Stimulated activated CD4-positive, alpha-beta T cell treated with anti-CD3 and anti-CD28 coated beads, TNF-alpha, amount 100 ng/mL, for 1 hour (primary cell): ENCODE measurements around the gene CFAP58.

ENCODE experiments used
- DNase-seq, 3 donors: peaks; one replicate each; pipeline ENCODE4 v3.0.0-alpha.2; 2020; ENCODE audit warnings: low read depth in 3 of 3, low spot score in 1 of 3

Gene CFAP58

DNA sequence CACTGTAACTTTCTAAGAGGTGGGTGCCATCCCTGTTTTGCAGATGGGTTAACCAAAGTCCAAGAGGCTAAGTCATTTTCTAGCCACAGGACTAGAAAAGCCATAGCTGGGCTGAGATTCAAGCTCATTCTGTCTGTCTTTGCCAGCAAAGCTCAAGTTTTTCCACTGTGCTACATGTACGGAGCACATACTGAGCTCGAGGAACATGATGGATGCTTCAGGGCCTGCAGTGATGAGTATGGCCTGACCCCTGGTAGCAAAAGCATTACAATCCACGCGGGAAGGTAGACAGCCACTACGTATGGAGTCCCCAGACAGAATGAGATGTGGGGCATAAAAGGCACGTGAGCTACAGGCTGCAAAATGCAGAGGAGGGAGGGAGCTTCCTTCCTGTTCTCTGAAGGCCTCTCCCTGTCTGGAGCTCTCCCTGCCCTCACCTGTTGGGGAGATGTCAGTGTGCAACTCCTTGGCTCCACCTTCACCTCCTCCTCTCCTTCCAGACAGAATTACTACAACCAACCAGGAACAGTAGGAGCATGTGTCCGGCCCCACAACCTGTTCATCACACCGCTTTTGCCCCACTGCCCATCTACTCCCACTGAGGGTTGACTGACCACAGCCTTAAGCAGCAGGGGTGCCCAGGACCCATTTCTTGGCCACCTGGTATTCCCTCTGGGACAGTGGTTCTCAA, 31.8 kb upstream of the CFAP58 start:
- DNase-seq: no peak

DNA sequence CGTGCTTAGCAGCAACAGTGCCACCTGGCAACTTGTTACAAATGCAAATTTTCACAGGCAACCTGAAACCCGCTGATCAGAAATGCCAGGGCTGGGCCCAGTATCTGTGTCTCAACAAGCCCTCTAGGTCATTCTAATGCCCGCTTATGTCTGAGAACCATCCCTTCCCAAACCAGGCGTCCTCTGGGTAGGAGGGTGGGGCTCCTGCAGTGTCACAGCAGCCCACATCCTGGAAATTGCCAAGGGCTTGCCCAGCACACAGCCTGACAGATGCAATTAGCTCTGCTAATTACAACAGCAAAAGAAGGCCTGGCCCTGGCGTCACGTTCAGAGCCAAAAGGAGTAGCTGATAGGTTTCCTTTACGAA, 31.2 kb upstream of the CFAP58 start:
- DNase-seq: no peak

DNA sequence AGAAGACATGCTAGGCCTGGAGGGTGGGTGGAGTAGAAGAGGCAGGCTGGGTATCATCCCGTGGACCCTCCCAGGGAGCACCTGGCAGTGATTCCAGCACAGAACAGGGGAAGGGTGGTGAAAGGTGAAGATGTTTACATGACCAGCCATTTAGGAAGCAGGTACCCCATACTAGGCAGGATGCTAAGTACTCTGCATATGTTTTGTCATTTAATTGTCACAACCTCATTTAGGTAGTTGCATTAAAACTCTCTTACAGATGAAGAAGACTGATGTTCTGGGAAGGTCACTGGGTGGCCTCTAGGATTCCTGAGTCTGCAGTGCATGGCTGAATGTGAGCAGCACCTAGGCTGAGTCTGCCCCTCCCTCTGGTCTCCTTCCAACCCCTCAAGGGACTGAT, 30.5 kb upstream of the CFAP58 start:
- DNase-seq: no peak

DNA sequence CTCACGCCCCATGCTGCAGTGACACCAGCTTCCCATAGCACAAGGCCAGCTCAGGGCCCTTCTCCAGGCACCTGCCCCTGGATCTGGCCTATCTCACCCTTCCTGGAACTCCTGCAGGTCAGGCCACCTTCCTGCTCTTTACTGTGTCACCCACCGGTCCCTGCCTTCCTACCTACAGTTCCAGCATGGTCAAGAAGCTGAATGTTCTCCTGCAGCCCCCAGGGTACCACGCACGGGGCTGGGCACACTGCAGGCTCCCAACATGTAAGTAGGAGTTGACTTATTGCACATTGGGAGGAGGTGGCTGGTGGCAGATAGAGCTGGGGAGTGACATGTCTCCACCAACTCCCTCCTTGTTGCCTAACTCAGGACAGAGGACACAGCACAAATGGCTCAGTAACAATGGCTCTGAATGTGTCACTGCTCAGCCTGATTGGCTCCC, 29.9 kb upstream of the CFAP58 start:
- no peak for DNase-seq

DNA sequence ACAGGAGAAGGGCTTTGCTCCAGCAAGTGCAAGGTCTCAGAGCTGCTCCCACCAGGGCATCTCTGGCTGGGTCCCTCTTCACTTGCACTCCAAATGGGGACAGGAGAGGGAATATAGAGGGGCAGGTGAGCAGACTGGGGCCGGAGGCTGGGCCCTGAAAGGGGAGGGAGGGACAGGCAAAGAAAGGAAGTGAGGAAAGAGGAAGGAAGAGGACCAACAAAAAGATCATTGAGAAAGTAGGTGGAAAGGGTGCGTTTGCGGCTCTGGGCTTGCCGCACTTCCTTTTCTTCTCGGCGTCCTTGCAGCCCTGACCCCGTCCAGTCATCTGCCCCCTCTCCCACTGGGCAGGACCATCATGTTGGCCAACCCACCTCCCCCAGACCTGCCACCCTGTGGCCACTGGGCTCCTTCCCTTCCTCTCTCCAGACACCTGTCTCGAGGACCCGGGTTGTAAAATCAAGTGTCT, 29.4 kb upstream of the CFAP58 start:
- DNase-seq: no peak

DNA sequence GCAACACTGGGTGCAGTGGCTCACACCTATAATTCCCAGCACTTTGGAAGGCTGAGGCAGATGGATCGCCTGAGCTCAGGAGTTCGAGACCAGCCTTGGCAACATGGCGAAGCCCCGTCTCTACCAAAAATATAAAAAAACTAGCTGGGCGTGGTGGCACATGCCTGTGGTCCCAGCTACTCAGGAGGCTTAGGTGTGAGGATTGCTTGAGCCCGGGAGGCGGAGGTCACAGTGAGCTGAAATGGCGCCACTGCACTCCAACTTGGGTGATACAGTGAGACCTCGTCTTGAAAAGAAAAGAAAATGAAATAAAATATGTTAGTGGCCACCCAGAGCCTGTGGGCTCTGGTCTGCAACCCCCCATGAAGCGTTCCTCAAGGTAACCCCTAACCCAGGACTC, 28.7 kb upstream of the CFAP58 start:
- no peak for DNase-seq

DNA sequence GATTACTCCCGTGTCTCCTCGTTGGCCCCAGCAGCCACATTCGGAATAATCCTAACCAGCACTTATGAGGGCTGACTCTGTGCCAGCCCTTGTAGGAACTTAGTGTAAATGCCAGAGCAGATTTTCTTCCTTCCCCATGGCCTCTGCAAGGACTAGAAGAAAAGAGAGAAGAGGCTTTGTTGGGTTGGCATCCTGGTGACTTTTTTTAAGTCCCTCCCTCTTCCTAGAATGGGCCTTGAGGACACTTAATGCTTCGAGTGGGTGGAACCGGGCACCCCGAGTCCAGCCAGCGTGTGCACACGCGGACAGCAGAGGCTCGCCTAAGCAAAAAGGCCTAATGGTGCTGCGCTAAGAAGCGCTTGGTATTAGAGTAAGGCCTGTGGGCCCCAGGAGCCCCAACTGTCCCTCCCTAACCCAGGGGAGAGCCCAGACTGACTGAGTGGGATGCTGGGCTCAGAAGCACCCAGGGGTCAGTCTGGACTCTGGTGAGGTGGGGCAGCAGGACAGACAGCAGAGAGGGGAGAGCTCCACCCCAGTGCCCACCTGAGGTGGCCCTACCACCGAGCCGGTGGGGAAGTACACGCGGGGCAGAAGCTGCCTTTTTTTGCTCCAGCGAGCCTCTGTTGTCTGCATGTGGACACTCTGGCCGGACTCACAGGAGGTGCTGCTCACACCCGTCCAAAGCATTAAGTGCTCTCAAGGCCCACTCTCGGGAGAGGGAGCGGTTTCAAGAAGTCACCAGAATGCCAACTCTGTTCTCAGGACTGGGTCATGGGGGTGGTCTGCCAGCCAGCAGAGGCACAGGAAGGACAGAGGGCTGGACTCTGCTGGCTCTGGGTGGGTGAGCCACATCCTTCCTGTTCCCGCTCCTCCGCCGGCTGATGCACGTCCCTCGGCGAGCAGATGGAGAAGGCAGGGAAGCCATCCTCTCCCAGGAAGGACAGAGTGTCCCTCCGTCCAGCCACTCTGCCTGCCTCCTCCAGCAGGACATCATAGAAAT, 27.9 kb upstream of the CFAP58 start:
- DNase-seq: no peak

DNA sequence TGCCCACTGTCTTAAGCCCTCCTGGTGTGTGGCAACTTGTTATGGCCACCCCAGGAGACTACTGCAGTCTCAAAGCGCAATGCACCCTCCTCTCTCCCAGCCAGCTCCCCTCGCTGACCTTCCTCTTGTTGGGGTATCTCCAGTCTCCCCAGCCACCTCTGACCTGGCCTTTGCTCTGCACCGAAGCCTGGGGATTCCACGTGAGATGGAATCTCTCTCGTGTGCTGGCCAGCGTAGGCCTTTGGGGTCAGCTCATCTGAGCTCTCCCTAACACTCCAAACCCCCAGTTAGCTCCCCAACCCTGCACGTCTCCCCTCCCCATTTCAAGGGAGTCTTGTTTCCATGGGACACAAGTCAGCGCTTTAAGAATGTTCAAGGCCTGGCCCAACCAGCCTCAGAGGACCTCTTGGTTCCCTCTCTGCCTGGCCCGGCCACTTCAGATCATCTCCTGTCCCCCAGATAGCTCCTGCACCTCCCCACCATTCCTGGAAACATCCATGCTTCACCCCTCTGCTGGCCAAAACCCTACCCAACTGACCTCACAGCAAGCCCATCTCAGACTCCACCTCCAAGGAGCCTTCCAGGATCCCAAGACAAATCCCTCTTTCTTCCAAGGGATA, 26.5 kb upstream of the CFAP58 start:
- DNase-seq: no peak

DNA sequence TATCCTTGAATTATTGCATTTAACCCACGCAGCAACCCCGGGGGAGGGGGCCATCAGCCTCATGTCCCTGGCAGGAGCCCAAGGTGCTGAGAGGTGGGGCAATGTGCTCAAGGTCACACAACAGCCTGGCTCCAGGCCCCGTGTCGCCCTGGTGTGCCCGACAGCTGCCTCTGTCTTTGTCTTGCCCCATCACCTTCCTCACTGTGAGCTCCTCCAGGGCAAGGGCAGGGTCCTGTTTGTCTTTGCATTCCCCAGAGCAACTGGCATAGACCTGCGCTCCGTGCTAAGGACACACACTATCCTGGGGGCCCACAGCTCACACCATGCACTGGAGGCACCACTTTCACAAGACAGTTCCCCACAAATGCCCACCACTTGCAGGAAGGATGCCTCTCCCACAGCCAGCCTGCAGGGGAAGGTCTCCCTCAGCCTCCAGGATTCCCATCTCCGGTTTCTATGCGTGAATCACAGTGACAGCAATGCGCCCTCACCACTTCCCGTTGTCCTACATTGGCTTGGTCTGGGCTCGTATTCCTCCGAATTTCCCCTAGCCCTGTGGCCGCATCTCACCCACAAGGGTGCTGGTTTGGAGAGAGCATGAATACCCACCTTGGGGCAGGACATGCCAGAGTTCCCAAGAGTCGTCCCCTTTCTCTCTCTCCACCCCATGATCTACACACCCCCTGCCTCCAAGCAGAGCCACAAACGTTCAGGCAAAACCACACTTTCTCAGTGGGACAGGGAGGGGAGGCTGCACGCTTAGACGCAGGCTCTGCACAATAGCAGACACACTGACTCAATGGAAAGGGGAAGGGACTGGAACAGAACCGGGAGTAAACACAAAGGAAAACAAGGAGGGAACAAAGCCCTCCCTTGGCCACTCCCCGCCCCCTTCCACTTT, 25.6 kb upstream of the CFAP58 start:
- no peak for DNase-seq

DNA sequence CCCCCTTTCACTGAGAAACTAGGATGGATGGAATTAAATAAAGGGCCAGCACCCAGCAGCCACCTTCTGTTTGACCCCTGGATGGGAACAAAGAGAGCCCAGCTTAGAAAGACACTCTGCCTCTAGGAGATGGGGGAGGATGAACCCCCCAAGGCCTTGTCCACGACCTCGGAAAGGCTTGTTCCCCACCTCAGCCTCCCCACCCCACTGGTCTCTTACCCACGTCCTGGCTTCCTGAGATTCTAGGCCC, 25.1 kb upstream of the CFAP58 start:
- no peak for DNase-seq

DNA sequence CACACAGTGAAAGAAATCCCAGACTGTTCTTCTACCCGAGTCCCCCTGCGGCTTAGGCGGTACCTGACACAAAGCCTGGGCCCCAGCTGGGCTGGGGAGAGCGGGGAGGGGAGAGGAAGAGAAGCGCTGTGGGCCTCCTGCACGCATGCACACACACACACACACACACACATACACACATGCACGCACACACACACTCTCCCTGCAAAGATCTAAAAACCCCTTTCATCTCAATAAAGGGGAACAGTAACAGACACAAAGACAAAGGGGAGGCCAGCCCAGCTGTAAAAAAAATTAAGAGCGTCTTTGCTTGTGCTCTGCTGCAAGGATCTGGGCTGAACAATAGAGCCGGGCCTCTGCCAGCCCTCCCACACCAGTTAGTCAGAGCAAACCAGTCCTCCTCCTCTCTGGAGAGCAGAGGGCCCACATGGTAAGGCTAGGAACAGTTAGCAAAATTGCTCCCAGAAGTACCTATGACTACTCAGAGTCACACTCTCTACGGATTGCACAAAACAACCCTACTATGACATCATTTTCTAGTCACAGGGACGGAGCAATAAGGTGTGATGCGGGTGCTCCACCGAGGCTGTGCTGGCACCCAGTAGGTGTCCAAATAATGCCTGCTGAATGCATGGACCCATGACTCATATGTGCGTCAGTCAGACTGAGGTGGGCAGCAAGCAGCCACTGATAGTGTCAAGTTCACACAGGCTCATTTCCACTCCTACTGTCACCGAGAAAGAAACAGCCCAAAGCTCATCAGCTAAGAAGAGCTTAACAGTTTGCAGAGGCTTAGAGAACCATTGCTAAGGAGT, 24.5 kb upstream of the CFAP58 start:
- peak in 2 of 3 donors; percentile 39 to 45 for DNase-seq

DNA sequence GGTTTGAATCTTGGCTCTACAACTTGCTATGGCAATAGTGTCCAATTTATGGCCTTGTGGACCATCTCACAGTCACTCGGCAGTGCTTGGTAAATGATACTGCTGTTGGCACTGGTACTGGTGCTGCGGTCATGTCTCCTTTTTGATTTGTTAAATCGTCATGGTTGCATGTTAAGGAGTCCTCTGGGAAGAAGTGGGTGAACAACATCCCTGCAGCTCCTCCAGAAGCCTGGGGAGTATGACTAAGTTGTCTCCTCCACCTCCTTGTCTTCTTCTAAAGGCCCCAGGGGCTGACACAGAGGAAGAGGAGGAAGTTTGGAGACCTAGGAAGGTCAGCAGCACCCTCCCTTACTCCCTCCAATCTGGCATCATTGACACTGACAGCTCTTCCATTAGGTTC, 23.9 kb upstream of the CFAP58 start:
- no peak for DNase-seq

DNA sequence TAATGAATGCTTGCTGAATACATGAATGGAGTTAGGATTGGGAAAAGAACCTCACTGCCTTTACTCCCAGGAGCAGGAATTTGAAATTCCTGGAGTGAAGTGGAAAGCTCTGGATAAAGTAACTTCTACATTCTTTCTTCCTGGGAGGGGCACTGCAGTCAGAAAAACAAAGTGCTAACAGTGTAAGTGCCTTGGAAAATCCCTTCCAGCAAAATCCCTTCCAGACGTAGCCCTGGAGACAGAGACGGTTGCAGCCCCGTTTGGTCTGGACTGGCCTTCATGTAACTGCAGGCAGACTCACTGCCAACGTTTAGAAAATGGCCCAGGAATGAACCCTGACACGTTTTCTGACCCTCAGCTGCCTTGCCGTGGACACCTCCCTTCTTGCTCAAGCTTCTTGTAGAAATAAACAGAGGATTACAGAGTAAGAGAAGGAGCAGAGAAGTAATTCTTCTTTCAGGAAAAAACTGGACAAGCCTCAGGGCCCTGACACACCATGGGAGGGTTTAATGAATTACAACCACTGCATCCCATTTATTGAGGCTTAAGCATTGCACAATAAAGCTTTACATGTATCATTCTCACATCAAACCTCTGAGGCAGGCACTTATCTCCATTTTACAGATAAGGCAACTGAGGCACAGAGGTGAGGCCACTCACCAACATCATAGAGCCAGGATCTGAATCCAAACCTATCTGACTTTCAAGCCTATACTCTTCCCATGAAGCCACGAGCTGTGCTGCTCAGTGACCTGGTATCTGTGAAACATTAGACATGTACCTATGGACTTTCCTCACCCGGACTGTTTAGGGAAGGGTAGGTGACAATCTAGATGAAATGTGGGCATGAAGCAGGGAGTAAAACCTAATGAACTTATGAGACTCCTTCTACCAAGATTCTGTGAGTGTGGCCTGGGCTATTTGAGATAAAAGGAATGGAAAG, 23.2 kb upstream of the CFAP58 start:
- no peak for DNase-seq

DNA sequence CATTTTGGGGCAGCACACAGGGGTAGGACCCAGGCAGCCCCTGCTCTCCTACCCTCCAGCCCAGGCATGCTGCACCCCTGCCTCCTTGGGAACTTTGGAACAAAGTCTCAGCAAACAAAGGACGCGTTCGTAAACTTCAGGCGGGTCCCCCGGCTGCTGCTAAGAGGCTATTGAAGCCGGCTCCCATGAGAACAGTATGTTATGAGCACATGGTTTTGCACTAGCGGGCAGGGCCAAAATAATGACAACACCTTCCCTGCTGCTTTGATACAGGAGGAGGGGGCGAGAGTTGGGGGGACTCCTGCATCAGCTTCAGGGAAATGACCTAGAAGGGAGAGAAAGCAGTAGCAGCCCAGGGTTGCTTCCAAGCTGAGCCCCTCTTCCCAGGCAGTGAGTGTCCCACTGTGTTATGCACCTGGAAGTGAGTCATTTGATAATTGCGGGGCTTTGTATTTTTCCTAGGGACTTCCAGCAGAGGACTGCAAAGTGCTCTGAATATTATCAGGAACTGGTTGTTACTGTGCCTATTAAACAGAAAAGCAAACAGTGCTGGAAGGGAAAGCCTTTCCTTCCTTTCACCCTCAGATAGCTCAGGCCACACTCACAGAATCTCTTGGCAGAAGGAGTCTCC, 22.3 kb upstream of the CFAP58 start:
- no peak for DNase-seq

DNA sequence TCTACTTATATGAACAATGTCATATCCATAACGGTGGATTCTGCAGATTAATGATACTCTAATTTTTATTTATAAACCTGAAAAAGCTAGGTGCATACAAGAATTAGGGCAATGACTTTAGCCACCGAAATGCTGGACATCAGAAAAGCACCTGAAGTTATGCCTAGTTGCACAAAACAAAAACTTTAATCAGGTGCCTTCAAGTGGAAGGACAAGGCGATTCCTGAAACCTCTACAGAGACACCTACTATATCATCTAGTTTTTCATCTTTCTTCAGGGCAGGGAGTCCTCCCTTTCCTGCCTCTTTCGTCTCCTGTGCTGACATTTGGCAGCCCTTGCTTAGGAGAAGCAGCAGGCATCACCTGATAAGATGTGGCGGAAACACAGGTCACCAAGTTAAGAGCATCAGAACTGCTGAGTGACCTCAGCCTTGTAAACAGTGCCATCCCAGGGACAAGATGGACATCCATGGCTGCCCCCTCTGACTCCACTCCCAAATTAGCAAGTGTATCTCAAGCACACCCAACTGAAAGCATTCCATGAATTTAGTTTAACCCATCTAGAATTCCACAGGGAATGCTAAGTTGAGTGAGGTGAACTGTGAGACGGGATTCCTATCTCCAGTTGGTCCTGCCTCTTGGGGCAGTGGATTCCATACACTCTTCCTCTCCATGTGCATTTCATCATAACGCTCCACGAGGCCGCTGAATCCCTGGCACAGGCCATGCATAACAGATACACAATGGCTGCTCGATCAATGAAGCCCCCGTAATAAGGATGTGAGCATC, 21.2 kb upstream of the CFAP58 start:
- no peak for DNase-seq

DNA sequence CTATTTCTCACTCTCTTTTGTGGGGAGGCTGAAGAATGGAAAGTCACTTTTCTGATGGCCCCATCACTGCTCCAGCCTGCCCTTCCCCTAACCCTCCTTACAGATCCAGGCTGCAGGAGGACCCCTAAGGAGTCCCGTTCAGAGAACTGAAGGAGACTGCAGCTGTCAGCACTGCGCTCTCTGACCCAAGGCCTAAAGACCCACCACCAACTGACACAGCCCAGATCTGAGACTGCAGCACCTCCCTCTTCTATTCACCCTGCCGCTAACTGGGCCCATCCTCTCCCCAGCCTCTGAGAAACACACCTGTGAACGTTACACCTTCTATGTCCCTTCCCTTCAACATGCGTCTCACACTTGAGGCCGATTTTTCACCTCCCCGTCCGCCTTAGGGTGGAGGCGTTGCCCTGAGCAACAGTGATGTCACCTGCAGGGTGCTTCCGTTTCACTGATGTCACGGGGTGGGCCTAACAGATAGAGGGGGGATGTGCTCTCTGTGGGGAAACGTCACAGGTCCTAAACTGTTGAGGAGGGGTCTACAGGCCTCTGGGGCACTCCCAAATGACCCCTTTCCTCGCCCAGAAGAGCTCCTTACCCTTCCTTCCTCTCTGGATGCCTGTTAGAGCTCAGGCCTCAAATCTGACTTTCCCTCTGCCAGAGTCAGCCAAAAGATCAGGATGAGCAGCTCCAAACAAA, 20.5 kb upstream of the CFAP58 start:
- peak in 1 of 3 donors; percentile 31 for DNase-seq

DNA sequence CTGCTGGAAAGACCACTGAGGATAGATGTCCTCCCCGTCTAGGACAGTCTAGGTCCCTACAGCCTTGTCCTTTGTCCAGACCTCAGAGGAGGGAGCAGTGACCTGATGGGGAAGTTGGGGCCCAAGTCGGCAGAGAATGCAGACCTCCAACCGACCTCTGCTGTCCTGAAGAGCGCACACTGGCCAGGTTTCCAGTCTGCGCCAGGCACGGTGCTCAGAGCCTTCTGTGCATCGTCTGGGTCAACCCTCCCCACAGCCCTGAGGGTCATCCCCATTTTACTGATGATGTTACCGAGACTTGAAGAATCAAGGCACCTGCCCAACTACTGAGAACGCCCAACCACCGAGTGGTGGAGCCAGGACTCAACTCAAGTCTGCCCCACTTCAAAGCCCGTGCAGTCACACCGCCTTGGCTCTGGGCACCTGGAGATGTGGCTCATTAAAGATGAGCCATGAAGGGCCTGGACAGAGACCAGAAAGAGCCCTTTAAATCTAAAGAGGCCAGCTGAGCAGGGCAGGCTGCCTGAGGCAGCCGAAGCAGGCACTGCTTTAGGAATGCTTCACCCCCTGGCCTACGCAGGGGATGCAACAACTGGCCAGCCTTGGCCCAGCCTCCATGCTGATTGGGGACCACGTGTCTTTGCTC, 19.8 kb upstream of the CFAP58 start:
- DNase-seq: no peak
